Panc1 (cell line): ENCODE measurements around the gene FBLN1.

ENCODE experiments used
- CTCF ChIP-seq: fragments of 450-650 bp; IDR thresholded peaks from 2 replicates; pipeline ENCODE4 v1.5.1; 2017; ENCODE audit warnings: mild to moderate bottlenecking
- POLR2AphosphoS5 ChIP-seq: IDR thresholded peaks from 2 replicates; pipeline ENCODE4 v1.6.1; 2012; ENCODE audit warnings: mild to moderate bottlenecking, low read depth, low read length, moderate library complexity
- REST ChIP-seq, 2 experiments: IDR thresholded peaks; 2 replicates each; pipeline ENCODE4 v1.6.1; 2011 to 2012; ENCODE audit warnings: low read depth in 2 of 2, control low read depth in 1 of 2, low read length in 1 of 2, mild to moderate bottlenecking in 1 of 2, moderate library complexity in 1 of 2; ENCODE audit not compliant: insufficient read depth in 1 of 2
- SIN3A ChIP-seq: IDR thresholded peaks from 2 replicates; pipeline ENCODE4 v1.6.1; 2012; ENCODE audit warnings: low read depth, mild to moderate bottlenecking, low read length, moderate library complexity, borderline replicate concordance; ENCODE audit not compliant: insufficient read depth

- no peak for TF ChIP-seq CTCF
- no peak for TF ChIP-seq SIN3A
- no peak for TF ChIP-seq POLR2AphosphoS5
- no peak for TF ChIP-seq REST (IDR thresholded peaks at IDR 0.05; ENCODE audit: insufficient read depth in 1 of 2, low read depth in 2 of 2, low read length in 1 of 2)
These were observed 118.0 kb downstream of the FBLN1 start for GRCh38 chr22:45620706-45621105.
